Endothelial cell of umbilical vein (primary cell): ENCODE data around the gene TMEM81.

Experiments
- JUN ChIP-seq: IDR thresholded peaks from 2 replicates; pipeline ENCODE4 v1.6.1; 2011; ENCODE audit warnings: borderline replicate concordance, low read depth; ENCODE audit not compliant: insufficient read length, insufficient read depth
- POLR2A ChIP-seq: IDR thresholded peaks from 2 replicates; pipeline ENCODE4 v1.6.1; 2012; ENCODE audit warnings: low read depth, mild to moderate bottlenecking, control low read depth, low read length
- TF ChIP-seq, protein P1 (sequence below), 2 donors: IDR thresholded peaks; 1 replicate in 1 of 2; 2 replicates in 1 of 2; pipeline ENCODE4 v1.5.1; 2011; ENCODE audit warnings: low read length in 2 of 2, mild to moderate bottlenecking in 2 of 2, moderate library complexity in 2 of 2, control low read depth in 1 of 2, inconsistent platforms in 1 of 2, low read depth in 1 of 2; ENCODE audit not compliant: insufficient read depth in 1 of 2; ENCODE audit errors: extremely low read depth in 1 of 2

GRCh38 chr1:205065666-205066065, 18.6 kb downstream of the TMEM81 start:
- TF ChIP-seq, protein P1, sequence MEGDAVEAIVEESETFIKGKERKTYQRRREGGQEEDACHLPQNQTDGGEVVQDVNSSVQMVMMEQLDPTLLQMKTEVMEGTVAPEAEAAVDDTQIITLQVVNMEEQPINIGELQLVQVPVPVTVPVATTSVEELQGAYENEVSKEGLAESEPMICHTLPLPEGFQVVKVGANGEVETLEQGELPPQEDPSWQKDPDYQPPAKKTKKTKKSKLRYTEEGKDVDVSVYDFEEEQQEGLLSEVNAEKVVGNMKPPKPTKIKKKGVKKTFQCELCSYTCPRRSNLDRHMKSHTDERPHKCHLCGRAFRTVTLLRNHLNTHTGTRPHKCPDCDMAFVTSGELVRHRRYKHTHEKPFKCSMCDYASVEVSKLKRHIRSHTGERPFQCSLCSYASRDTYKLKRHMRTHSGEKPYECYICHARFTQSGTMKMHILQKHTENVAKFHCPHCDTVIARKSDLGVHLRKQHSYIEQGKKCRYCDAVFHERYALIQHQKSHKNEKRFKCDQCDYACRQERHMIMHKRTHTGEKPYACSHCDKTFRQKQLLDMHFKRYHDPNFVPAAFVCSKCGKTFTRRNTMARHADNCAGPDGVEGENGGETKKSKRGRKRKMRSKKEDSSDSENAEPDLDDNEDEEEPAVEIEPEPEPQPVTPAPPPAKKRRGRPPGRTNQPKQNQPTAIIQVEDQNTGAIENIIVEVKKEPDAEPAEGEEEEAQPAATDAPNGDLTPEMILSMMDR (IDR thresholded peaks at IDR 0.05; ENCODE audit: extremely low read depth in 1 of 2, insufficient read depth in 1 of 2, low read depth in 1 of 2, low read length in 2 of 2): no peak
- TF ChIP-seq POLR2A (no peak), JUN (no peak)
